Measurements from ENCODE around the gene CT45A1.
"Not testable (repeated sequence)": the region's sequence is repeated elsewhere in the genome, so short reads cannot be mapped to it uniquely, and the experiment has no call there.

Gene CT45A1, protein sequence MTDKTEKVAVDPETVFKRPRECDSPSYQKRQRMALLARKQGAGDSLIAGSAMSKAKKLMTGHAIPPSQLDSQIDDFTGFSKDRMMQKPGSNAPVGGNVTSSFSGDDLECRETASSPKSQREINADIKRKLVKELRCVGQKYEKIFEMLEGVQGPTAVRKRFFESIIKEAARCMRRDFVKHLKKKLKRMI

GRCh38 chrX:135713183-135713689 lies at the start of gene CT45A1:
Gene CT45A1 (plus strand): TSS chrX:135713639. CDS start chrX:135718941, 5,302 bp downstream.
- H3K4me3 ChIP-seq; intact Hi-C loops (cut with DNase I; ENCODE audit: low total_unique reads); H3K9me3 ChIP-seq; H3K27me3 ChIP-seq; H3K36me3 ChIP-seq; DNase-seq; H3K27ac ChIP-seq; H3K4me1 ChIP-seq: not testable (repeated sequence)

DNA sequence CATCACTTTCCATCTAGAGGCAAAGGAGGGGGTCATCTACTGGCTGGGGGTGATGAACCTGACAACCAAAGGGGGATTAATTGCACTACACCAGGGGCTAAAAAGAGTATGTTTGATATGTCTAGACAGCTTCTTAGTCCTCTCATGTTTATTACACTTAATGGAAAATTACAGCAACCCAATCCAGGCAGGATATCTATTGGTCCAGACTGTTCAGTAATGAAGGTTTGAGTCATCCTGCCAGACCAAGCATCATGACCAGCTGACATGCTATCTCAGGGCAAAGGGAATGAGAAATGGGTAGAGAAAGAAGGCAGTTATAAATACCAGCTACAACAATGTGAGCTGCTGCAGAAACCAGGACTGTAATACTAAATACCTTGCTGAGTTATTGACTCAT lies 40.5 kb upstream of the CT45A1 start:
- intact Hi-C loops (cut with DNase I; ENCODE audit: low total_unique reads); DNase-seq; H3K27me3 ChIP-seq; H3K4me3 ChIP-seq; H3K36me3 ChIP-seq; H3K9me3 ChIP-seq; H3K4me1 ChIP-seq; H3K27ac ChIP-seq: not testable (repeated sequence)

GRCh38 chrX:135688137-135688536 lies 25.3 kb upstream of the CT45A1 start:
- no peak for DNase-seq
- Histone ChIP-seq H3K4me3 (no peak overlapping the region), H3K4me1 (no peaks in the 10 kb centered on the region), H3K9me3 (no peaks in the 10 kb centered on the region), H3K27ac (no peak overlapping the region), H3K27me3 (no peaks in the 10 kb centered on the region), H3K36me3 (no peaks in the 10 kb centered on the region)
- intact Hi-C loops (cut with DNase I; ENCODE audit: low total_unique reads): no loop called here
- TF ChIP-seq, protein P1, sequence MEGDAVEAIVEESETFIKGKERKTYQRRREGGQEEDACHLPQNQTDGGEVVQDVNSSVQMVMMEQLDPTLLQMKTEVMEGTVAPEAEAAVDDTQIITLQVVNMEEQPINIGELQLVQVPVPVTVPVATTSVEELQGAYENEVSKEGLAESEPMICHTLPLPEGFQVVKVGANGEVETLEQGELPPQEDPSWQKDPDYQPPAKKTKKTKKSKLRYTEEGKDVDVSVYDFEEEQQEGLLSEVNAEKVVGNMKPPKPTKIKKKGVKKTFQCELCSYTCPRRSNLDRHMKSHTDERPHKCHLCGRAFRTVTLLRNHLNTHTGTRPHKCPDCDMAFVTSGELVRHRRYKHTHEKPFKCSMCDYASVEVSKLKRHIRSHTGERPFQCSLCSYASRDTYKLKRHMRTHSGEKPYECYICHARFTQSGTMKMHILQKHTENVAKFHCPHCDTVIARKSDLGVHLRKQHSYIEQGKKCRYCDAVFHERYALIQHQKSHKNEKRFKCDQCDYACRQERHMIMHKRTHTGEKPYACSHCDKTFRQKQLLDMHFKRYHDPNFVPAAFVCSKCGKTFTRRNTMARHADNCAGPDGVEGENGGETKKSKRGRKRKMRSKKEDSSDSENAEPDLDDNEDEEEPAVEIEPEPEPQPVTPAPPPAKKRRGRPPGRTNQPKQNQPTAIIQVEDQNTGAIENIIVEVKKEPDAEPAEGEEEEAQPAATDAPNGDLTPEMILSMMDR (IDR thresholded peaks at IDR 0.05): no peak

GRCh38 chrX:135695471-135695870 lies 18.0 kb upstream of the CT45A1 start:
- TF ChIP-seq, protein P1 (IDR thresholded peaks at IDR 0.05): no peak
- no peak for DNase-seq
- H3K36me3 ChIP-seq: no peaks in the 10 kb centered on the region
- intact Hi-C loops (cut with DNase I; ENCODE audit: low total_unique reads): no loop called here
- no peaks in the 10 kb centered on the region for H3K9me3 ChIP-seq
- H3K27ac ChIP-seq: no peak overlapping the region
- no peak overlapping the region for H3K4me3 ChIP-seq
- H3K27me3 ChIP-seq: no peaks in the 10 kb centered on the region
- H3K4me1 ChIP-seq: no peaks in the 10 kb centered on the region

GRCh38 chrX:135697601-135698000 lies 15.8 kb upstream of the CT45A1 start:
- intact Hi-C loops (cut with DNase I; ENCODE audit: low total_unique reads): no loop called here
- no peaks in the 10 kb centered on the region for H3K27me3 ChIP-seq
- TF ChIP-seq, protein P1 (IDR thresholded peaks at IDR 0.05): no peak
- no peak overlapping the region for H3K4me3 ChIP-seq
- no peak overlapping the region for H3K27ac ChIP-seq
- H3K36me3 ChIP-seq: no peaks in the 10 kb centered on the region
- H3K4me1 ChIP-seq: no peaks in the 10 kb centered on the region
- H3K9me3 ChIP-seq: no peaks in the 10 kb centered on the region
- DNase-seq: no peak

GRCh38 chrX:135698924-135699323 lies 14.5 kb upstream of the CT45A1 start:
- DNase-seq: no peak
- intact Hi-C loops (cut with DNase I; ENCODE audit: low total_unique reads): no loop called here
- H3K27ac ChIP-seq: no peak overlapping the region
- no peaks in the 10 kb centered on the region for H3K36me3 ChIP-seq
- no peak overlapping the region for H3K4me3 ChIP-seq
- no peaks in the 10 kb centered on the region for H3K9me3 ChIP-seq
- TF ChIP-seq, protein P1 (IDR thresholded peaks at IDR 0.05): no peak
- H3K27me3 ChIP-seq: no peaks in the 10 kb centered on the region
- no peaks in the 10 kb centered on the region for H3K4me1 ChIP-seq

DNA sequence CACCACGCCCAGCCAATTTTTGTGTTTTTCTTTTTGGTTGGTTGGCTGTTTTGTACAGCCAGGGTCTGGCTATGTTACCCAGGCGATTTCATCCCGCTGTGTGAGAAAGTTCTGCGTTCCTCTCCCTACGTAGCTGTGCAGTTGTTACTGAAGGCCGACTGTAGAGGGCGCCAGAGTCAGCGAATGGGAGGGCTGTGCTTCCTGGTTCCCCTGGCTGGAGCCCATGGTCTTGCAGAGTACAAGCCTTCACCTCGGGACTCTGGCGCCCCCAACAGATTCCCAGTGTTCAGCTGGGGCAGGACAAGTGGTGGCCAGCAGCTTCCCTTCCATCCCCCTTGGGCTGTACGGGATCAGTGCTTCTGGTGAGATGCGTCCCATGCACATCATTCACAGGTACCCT lies 5.6 kb upstream of the CT45A1 start:
- no peak for DNase-seq
- Histone ChIP-seq H3K4me1 (no peaks in the 10 kb centered on the region), H3K4me3 (no peak overlapping the region), H3K36me3 (no peaks in the 10 kb centered on the region), H3K27ac (no peak overlapping the region), H3K9me3 (no peaks in the 10 kb centered on the region), H3K27me3 (no peaks in the 10 kb centered on the region)
- intact Hi-C loops (cut with DNase I; ENCODE audit: low total_unique reads): no loop called here
- TF ChIP-seq, protein P1 (IDR thresholded peaks at IDR 0.05): no peak

All from tibial artery (tissue), 4 donors.